GM23338 (cell line): ENCODE data around the gene CELSR1. TPM values are rescaled to one million over a fixed set of nuclear protein-coding genes. Genes with fewer than 3 reads are reported as not detected.

Experiments
- ATAC-seq: fragments of 200-7000 bp; cut with Tn5 transposase; 3 replicates; pipeline ENCODE4 v1.9.1; 2020
- DNase-seq: peaks from one replicate; pipeline ENCODE4 v3.0.0-alpha.2; 2015; ENCODE audit warnings: low spot score
- H2AFZ ChIP-seq: fragments of 200-600 bp; sonication (generic); 2 replicates; pipeline ENCODE4 v1.8.0; 2016; ENCODE audit warnings: antibody characterized with exemption, mild to moderate bottlenecking, moderate library complexity
- H3F3A ChIP-seq: fragments of 200-600 bp; sonication (generic); replicated peaks from 2 replicates; pipeline ENCODE4 v1.8.0; 2017; ENCODE audit warnings: antibody characterized with exemption, mixed run types, low read depth
- H3K27ac ChIP-seq: fragments of 200-600 bp; sonication (generic); 2 replicates; pipeline ENCODE4 v1.6.1; 2016; ENCODE audit warnings: low read depth
- H3K27me3 ChIP-seq: fragments of 200-600 bp; sonication (generic); 2 replicates; pipeline ENCODE4 v1.8.0; 2016; ENCODE audit warnings: mild to moderate bottlenecking, mixed run types, moderate library complexity; ENCODE audit not compliant: insufficient read depth
- H3K36me3 ChIP-seq: fragments of 200-600 bp; sonication (generic); 2 replicates; pipeline ENCODE4 v1.8.0; 2016; ENCODE audit warnings: mild to moderate bottlenecking; ENCODE audit not compliant: insufficient read depth
- H3K4me1 ChIP-seq: fragments of 200-600 bp; sonication (generic); 2 replicates; pipeline ENCODE4 v1.8.0; 2016; ENCODE audit warnings: mild to moderate bottlenecking, moderate library complexity; ENCODE audit not compliant: insufficient read depth
- H3K4me2 ChIP-seq: fragments of 200-600 bp; sonication (generic); 2 replicates; pipeline ENCODE4 v1.7.1; 2017; ENCODE audit warnings: mixed run types
- H3K4me3 ChIP-seq: fragments of 200-600 bp; sonication (generic); 2 replicates; pipeline ENCODE4 v1.6.1; 2016; ENCODE audit warnings: mixed run types
- H3K79me2 ChIP-seq: fragments of 200-600 bp; sonication (generic); replicated peaks from 2 replicates; pipeline ENCODE4 v1.8.0; 2017; ENCODE audit warnings: mild to moderate bottlenecking; ENCODE audit not compliant: insufficient read depth
- H3K9me2 ChIP-seq: fragments of 200-600 bp; sonication (generic); 2 replicates; pipeline ENCODE4 v1.8.0; 2017; ENCODE audit not compliant: insufficient read depth
- H4K20me1 ChIP-seq: fragments of 200-600 bp; sonication (generic); replicated peaks from 2 replicates; pipeline ENCODE4 v1.8.0; 2017; ENCODE audit warnings: mild to moderate bottlenecking; ENCODE audit not compliant: insufficient read depth
- H3K27ac Mint-ChIP-seq: 2 replicates; pipeline ENCODE4 v1.8.0; 2020; ENCODE audit warnings: inconsistent platforms, mild to moderate bottlenecking, moderate library complexity, mixed read lengths
- H3K27me3 Mint-ChIP-seq: 3 replicates; pipeline ENCODE4 v1.8.0; 2022; ENCODE audit warnings: low read depth, mild to moderate bottlenecking, moderate library complexity, mixed read lengths, inconsistent platforms; ENCODE audit not compliant: insufficient read depth, poor library complexity
- H3K36me3 Mint-ChIP-seq: 3 replicates; pipeline ENCODE4 v1.8.0; 2021; ENCODE audit warnings: low read depth, mild to moderate bottlenecking, inconsistent platforms, moderate library complexity, mixed read lengths
- H3K4me1 Mint-ChIP-seq: 3 replicates; pipeline ENCODE4 v1.8.0; 2020; ENCODE audit warnings: mild to moderate bottlenecking, inconsistent platforms, mixed read lengths
- H3K4me3 Mint-ChIP-seq: 3 replicates; pipeline ENCODE4 v1.8.0; 2021; ENCODE audit warnings: moderate library complexity, mild to moderate bottlenecking, inconsistent platforms, mixed read lengths
- H3K9me3 Mint-ChIP-seq: 3 replicates; pipeline ENCODE4 v1.8.0; 2020; ENCODE audit warnings: moderate library complexity, mild to moderate bottlenecking, inconsistent platforms, mixed read lengths
- CREB1 ChIP-seq: fragments of 250-450 bp; sonication (Bioruptor Pico); IDR thresholded peaks from 2 replicates; pipeline ENCODE4 v1.5.0; 2020; ENCODE audit warnings: low read depth, mild to moderate bottlenecking, moderate library complexity
- ETS1 ChIP-seq: IDR thresholded peaks from 2 replicates; pipeline ENCODE4 v1.6.1; 2016; ENCODE audit warnings: antibody characterized with exemption
- EZH2 ChIP-seq: fragments of 200-600 bp; sonication (generic); IDR thresholded peaks from one replicate; pipeline ENCODE4 v1.8.0; 2017; ENCODE audit warnings: antibody characterized with exemption, mild to moderate bottlenecking, low read depth; ENCODE audit not compliant: unreplicated experiment
- JUNB ChIP-seq: IDR thresholded peaks from one replicate; pipeline ENCODE4 v1.6.1; 2016; ENCODE audit warnings: antibody characterized with exemption; ENCODE audit not compliant: unreplicated experiment
- ZNF114 ChIP-seq: fragments of 250-450 bp; sonication (Bioruptor Pico); IDR thresholded peaks from 2 replicates; pipeline ENCODE4 v1.5.0; 2020; ENCODE audit warnings: mild to moderate bottlenecking, moderate library complexity
- ZNF331 ChIP-seq: fragments of 250-450 bp; sonication (Bioruptor Pico); IDR thresholded peaks from 2 replicates; pipeline ENCODE4 v1.5.0; 2020; ENCODE audit warnings: low read depth, mild to moderate bottlenecking, moderate library complexity
- ZNF462 ChIP-seq: fragments of 250-450 bp; sonication (Bioruptor Pico); IDR thresholded peaks from 2 replicates; pipeline ENCODE4 v1.5.0; 2020; ENCODE audit warnings: mild to moderate bottlenecking, moderate library complexity
- polyA plus RNA-seq: library from polyadenylated mRNA; unstranded; fragments of >200 nt; fragmentation: Nextera tagmentation; extraction: Ambion mirVana; gene quantifications from 2 replicates; pipeline ENCODE4 v1.2.1, GENCODE V29; 2016
- total RNA-seq: library from RNA; depleted of rRNA; stranded (reverse); fragments of >200 nt; shearing (Covaris generic); gene quantifications from 2 replicates; pipeline ENCODE4 v1.2.3, GENCODE V29; 2014

Gene CELSR1
- total and polyA plus RNA-seq, 2 experiments from 2014 or later, result 4.8 to 20.4 TPM

- no peak overlapping the region for H3K27ac Mint-ChIP-seq
- H3K27me3 Mint-ChIP-seq, result peaks cover 25% of the 10 kb centered on the region
- no peak overlapping the region for H3K27ac ChIP-seq
- no peak overlapping the region for H3K4me2 ChIP-seq
- peaks cover 10% of the 10 kb centered on the region for H4K20me1 ChIP-seq
- no peaks in the 10 kb centered on the region for H3K36me3 ChIP-seq
- peaks cover 14% of the 10 kb centered on the region for H3K27me3 ChIP-seq
- no peak overlapping the region for H3K4me3 Mint-ChIP-seq
- peaks cover 23% of the 10 kb centered on the region for H3K36me3 Mint-ChIP-seq
- H3K4me3 ChIP-seq, result no peak overlapping the region
- H3K4me1 ChIP-seq, result no peaks in the 10 kb centered on the region; the same call in 1 of the 2 replicates
- H2AFZ ChIP-seq, result no peak overlapping the region
- H3F3A ChIP-seq, result no peaks in the 10 kb centered on the region
- 0 out of 3 replicates have a peak, but pooled peaks cover 3% of the 10 kb centered on the region for H3K9me3 Mint-ChIP-seq
- H3K79me2 ChIP-seq, result peaks cover 28% of the 10 kb centered on the region
- TF ChIP-seq ZNF114 (CRISPR knock-in tag), result no peak
- TF ChIP-seq ZNF462 (CRISPR knock-in tag), result no peak
- no peak for TF ChIP-seq EZH2
- TF ChIP-seq ETS1, result no peak
- TF ChIP-seq ZNF331, result 0 out of 2 replicates have a peak, but pooled peaks have one; percentile 38
- no peak for TF ChIP-seq CREB1 (CRISPR knock-in tag)
- TF ChIP-seq JUNB, result no peak
- no peak for DNase-seq
- ATAC-seq, result no peak
- no peaks in the 10 kb centered on the region for H3K9me2 ChIP-seq
- H3K4me1 Mint-ChIP-seq, result peaks cover 12% of the 10 kb centered on the region
These were observed 5.7 kb downstream of the CELSR1 start for GRCh38 chr22:46531581-46532175.
